Erythroblast (primary cell): ENCODE results near the gene TRIM7.

ENCODE experiments used
- DNase-seq, 2 experiments: peaks; one replicate each; lab custom pipeline; 2025; lab: John Stamatoyannopoulos, UW
- GATA1 ChIP-seq: IDR thresholded peaks from 2 replicates; pipeline ENCODE4 v1.6.1; 2011; ENCODE audit warnings: low read depth, mild to moderate bottlenecking, control low read depth, low read length, moderate library complexity
- POLR2A ChIP-seq: IDR thresholded peaks from 2 replicates; pipeline ENCODE4 v1.6.1; 2011; ENCODE audit warnings: mild to moderate bottlenecking, low read length

TRIM7 gene

GRCh38 chr5:181236471-181236870, 31.5 kb upstream of the TRIM7 start:
- TF ChIP-seq GATA1 (no peak), POLR2A (no peak)

GRCh38 chr5:181235689-181236366, 30.8 kb upstream of the TRIM7 start:
- DNase-seq, result no peak
- TF ChIP-seq POLR2A (peak; percentile 39), GATA1 (no peak)

More at GRCh38 chr5:181236471-181236870, 31.5 kb upstream of the TRIM7 start:
- no peak for DNase-seq

GRCh38 chr5:181235323-181235688, 30.3 kb upstream of the TRIM7 start:
- DNase-seq, result no peak
- no peak for TF ChIP-seq GATA1
- no peak for TF ChIP-seq POLR2A

- TF ChIP-seq POLR2A (peak; percentile 19), GATA1 (no peak)
- no peak for DNase-seq
Observed at GRCh38 chr5:181234455-181235306, 29.7 kb upstream of the TRIM7 start.

- no peak for DNase-seq
- TF ChIP-seq GATA1 (no peak), POLR2A (no peak)
Observed at GRCh38 chr5:181233801-181234454, 28.9 kb upstream of the TRIM7 start.

GRCh38 chr5:181233088-181233800, 28.2 kb upstream of the TRIM7 start:
- TF ChIP-seq GATA1, result no peak
- no peak for TF ChIP-seq POLR2A
- DNase-seq, result no peak

GRCh38 chr5:181232593-181232992, 27.6 kb upstream of the TRIM7 start:
- no peak for TF ChIP-seq GATA1
- no peak for TF ChIP-seq POLR2A

GRCh38 chr5:181231432-181231831, 26.4 kb upstream of the TRIM7 start:
- TF ChIP-seq GATA1 (no peak), POLR2A (no peak)

More at GRCh38 chr5:181232593-181232992, 27.6 kb upstream of the TRIM7 start:
- no peak for DNase-seq

GRCh38 chr5:181230551-181230950, 25.6 kb upstream of the TRIM7 start:
- TF ChIP-seq POLR2A (no peak), GATA1 (no peak)
- no peak for DNase-seq

More at GRCh38 chr5:181231432-181231831, 26.4 kb upstream of the TRIM7 start:
- DNase-seq, result no peak

- no peak for DNase-seq
- no peak for TF ChIP-seq GATA1
- no peak for TF ChIP-seq POLR2A
Observed at GRCh38 chr5:181229996-181230395, 25.0 kb upstream of the TRIM7 start.

- no peak for DNase-seq
- no peak for TF ChIP-seq POLR2A
- TF ChIP-seq GATA1, result no peak
Observed at GRCh38 chr5:181224390-181225229, 19.6 kb upstream of the TRIM7 start.

- TF ChIP-seq POLR2A (no peak), GATA1 (no peak)
- no peak for DNase-seq
Observed at GRCh38 chr5:181223729-181224389, 18.9 kb upstream of the TRIM7 start.
